ENCODE data around the gene NAIP.
"Not testable (repeated sequence)": the region's sequence is repeated elsewhere in the genome, so short reads cannot be mapped to it uniquely, and the experiment has no call there.

GRCh38 chr5:71006983-71007382, 18.2 kb downstream of the NAIP start:
- TF ChIP-seq CTCF, POLR2A (IDR thresholded peaks at IDR 0.05): not testable (repeated sequence)

All from sigmoid colon (tissue), 3 donors.